Measurements from ENCODE around the gene DDX49. TPM values are rescaled to one million over a fixed set of nuclear protein-coding genes. Genes with fewer than 3 reads are reported as not detected.

DDX49 gene
- total and polyA plus RNA-seq, 4 donors = 13.2 to 36.1 (median 29.2) TPM

- H3K9ac ChIP-seq (ENCODE audit: low read depth in 1 of 2, low read length in 2 of 2) = no peak overlapping the region
- H3K4me1 ChIP-seq (ENCODE audit: control insufficient read depth in 4 of 4, insufficient read depth in 4 of 4, low read length in 3 of 4) = peaks cover 2 to 29% (median 19%) of the 10 kb centered on the region in 4 donors
- 92% methylated on average over 29 of the region's 29 CpGs for WGBS
- no peaks in the 10 kb centered on the region for H3K9me3 ChIP-seq (ENCODE audit: control insufficient read depth in 4 of 4, low read length in 3 of 4)
- H3K27me3 ChIP-seq (ENCODE audit: control insufficient read depth in 4 of 4, insufficient read depth in 4 of 4, low read length in 3 of 4) = no peaks in the 10 kb centered on the region
- peaks cover 16 to 44% (median 24%) of the 10 kb centered on the region in 4 donors for H3K36me3 ChIP-seq (ENCODE audit: control insufficient read depth in 4 of 4, insufficient read depth in 3 of 4, low read depth in 1 of 4, low read length in 3 of 4)
- no peak overlapping the region for H3K27ac ChIP-seq (ENCODE audit: low read depth in 1 of 2, low read length in 2 of 2)
- H3K4me3 ChIP-seq (ENCODE audit: low read depth in 1 of 3, low read length in 3 of 3) = no peak overlapping the region
- DNase-seq (ENCODE audit: low spot score) = no peak
- TF ChIP-seq FOXA1 (IDR thresholded peaks at IDR 0.05) (no peak), FOXA2 (IDR thresholded peaks at IDR 0.05) (no peak), YY1 (IDR thresholded peaks at IDR 0.05) (no peak), NR2F2 (IDR thresholded peaks at IDR 0.05) (no peak), SP1 (IDR thresholded peaks at IDR 0.05) (no peak), HNF4G (IDR thresholded peaks at IDR 0.05) (no peak), GABPA (IDR thresholded peaks at IDR 0.05 in 1 of 2, conservative IDR thresholded peaks at IDR 0.05 in 1 of 2) (no peak), CTCF (IDR thresholded peaks at IDR 0.05; ENCODE audit: low read depth, low read length, missing input control) (no peak), JUND (IDR thresholded peaks at IDR 0.05) (no peak), EGR1 (IDR thresholded peaks at IDR 0.05; ENCODE audit: low read depth in 2 of 2) (no peak), HNF4A (conservative IDR thresholded peaks at IDR 0.05) (no peak)
- TF ChIP-seq, protein P1, sequence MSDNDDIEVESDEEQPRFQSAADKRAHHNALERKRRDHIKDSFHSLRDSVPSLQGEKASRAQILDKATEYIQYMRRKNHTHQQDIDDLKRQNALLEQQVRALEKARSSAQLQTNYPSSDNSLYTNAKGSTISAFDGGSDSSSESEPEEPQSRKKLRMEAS (IDR thresholded peaks at IDR 0.05) = no peak
- TF ChIP-seq, protein P2, sequence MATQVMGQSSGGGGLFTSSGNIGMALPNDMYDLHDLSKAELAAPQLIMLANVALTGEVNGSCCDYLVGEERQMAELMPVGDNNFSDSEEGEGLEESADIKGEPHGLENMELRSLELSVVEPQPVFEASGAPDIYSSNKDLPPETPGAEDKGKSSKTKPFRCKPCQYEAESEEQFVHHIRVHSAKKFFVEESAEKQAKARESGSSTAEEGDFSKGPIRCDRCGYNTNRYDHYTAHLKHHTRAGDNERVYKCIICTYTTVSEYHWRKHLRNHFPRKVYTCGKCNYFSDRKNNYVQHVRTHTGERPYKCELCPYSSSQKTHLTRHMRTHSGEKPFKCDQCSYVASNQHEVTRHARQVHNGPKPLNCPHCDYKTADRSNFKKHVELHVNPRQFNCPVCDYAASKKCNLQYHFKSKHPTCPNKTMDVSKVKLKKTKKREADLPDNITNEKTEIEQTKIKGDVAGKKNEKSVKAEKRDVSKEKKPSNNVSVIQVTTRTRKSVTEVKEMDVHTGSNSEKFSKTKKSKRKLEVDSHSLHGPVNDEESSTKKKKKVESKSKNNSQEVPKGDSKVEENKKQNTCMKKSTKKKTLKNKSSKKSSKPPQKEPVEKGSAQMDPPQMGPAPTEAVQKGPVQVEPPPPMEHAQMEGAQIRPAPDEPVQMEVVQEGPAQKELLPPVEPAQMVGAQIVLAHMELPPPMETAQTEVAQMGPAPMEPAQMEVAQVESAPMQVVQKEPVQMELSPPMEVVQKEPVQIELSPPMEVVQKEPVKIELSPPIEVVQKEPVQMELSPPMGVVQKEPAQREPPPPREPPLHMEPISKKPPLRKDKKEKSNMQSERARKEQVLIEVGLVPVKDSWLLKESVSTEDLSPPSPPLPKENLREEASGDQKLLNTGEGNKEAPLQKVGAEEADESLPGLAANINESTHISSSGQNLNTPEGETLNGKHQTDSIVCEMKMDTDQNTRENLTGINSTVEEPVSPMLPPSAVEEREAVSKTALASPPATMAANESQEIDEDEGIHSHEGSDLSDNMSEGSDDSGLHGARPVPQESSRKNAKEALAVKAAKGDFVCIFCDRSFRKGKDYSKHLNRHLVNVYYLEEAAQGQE (IDR thresholded peaks at IDR 0.05) = no peak
Measured at GRCh38 chr19:18922228-18922985, 2.9 kb downstream of the DDX49 start.

- no peak overlapping the region for H3K4me3 ChIP-seq (ENCODE audit: low read depth in 1 of 3, low read length in 3 of 3)
- no peak for DNase-seq (ENCODE audit: low spot score)
- H3K36me3 ChIP-seq (ENCODE audit: control insufficient read depth in 4 of 4, insufficient read depth in 3 of 4, low read depth in 1 of 4, low read length in 3 of 4) = peaks cover 16 to 58% (median 24%) of the 10 kb centered on the region in 4 donors
- no peaks in the 10 kb centered on the region for H3K9me3 ChIP-seq (ENCODE audit: control insufficient read depth in 4 of 4, low read length in 3 of 4)
- peaks cover 2 to 16% (median 9%) of the 10 kb centered on the region in 4 donors for H3K4me1 ChIP-seq (ENCODE audit: control insufficient read depth in 4 of 4, insufficient read depth in 4 of 4, low read length in 3 of 4)
- 96% methylated on average over 15 of the region's 15 CpGs for WGBS
- H3K9ac ChIP-seq (ENCODE audit: low read depth in 1 of 2, low read length in 2 of 2) = no peak overlapping the region
- H3K27ac ChIP-seq (ENCODE audit: low read depth in 1 of 2, low read length in 2 of 2) = no peak overlapping the region
- no peaks in the 10 kb centered on the region for H3K27me3 ChIP-seq (ENCODE audit: control insufficient read depth in 4 of 4, insufficient read depth in 4 of 4, low read length in 3 of 4)
- no peak for TF ChIP-seq HNF4G (IDR thresholded peaks at IDR 0.05)
- TF ChIP-seq CTCF (IDR thresholded peaks at IDR 0.05; ENCODE audit: low read depth, low read length, missing input control) = no peak
- TF ChIP-seq JUND (IDR thresholded peaks at IDR 0.05) = no peak
- no peak for TF ChIP-seq HNF4A (conservative IDR thresholded peaks at IDR 0.05)
- TF ChIP-seq FOXA1 (IDR thresholded peaks at IDR 0.05) = no peak
- no peak for TF ChIP-seq NR2F2 (IDR thresholded peaks at IDR 0.05)
- TF ChIP-seq ZBTB33 (IDR thresholded peaks at IDR 0.05) = no peak
- no peak for TF ChIP-seq RAD21 (IDR thresholded peaks at IDR 0.05)
- TF ChIP-seq EGR1 (IDR thresholded peaks at IDR 0.05; ENCODE audit: low read depth in 2 of 2) = no peak
Measured at GRCh38 chr19:18924684-18925213, 5.2 kb downstream of the DDX49 start.
